ENCODE measurements around the gene EQTN. TPM values are rescaled to one million over a fixed set of nuclear protein-coding genes. Genes with fewer than 3 reads are reported as not detected.
"Not testable (repeated sequence)": the region's sequence is repeated elsewhere in the genome, so short reads cannot be mapped to it uniquely, and the experiment has no call there.

EQTN gene
- total RNA-seq, 4 donors from 2014 or later, result 0.97 to 2.8 TPM; not detected in 2

GRCh38 chr9:27260789-27261516, 36.0 kb downstream of the EQTN start:
- intact Hi-C loops (cut with DNase I; ENCODE audit: low total_unique reads), result no loop called here
- Histone ChIP-seq H3K27ac (no peak overlapping the region), H3K27me3 (no peaks in the 10 kb centered on the region), H3K9me3 (no peaks in the 10 kb centered on the region), H3K36me3 (no peaks in the 10 kb centered on the region), H3K4me3 (no peak overlapping the region), H3K4me1 (no peaks in the 10 kb centered on the region)
- DNase-seq, result no peak
- TF ChIP-seq CTCF (IDR thresholded peaks at IDR 0.05), result no peak
- TF ChIP-seq POLR2A (IDR thresholded peaks at IDR 0.05), result no peak

- H3K4me1 ChIP-seq, result no peaks in the 10 kb centered on the region
- intact Hi-C loops (cut with DNase I; ENCODE audit: low total_unique reads), result no loop called here
- no peak overlapping the region for H3K27ac ChIP-seq
- H3K36me3 ChIP-seq, result no peaks in the 10 kb centered on the region
- TF ChIP-seq POLR2A (IDR thresholded peaks at IDR 0.05) (no peak), CTCF (IDR thresholded peaks at IDR 0.05) (no peak)
- no peaks in the 10 kb centered on the region for H3K27me3 ChIP-seq
- H3K4me3 ChIP-seq, result no peak overlapping the region
- DNase-seq, result no peak
- H3K9me3 ChIP-seq, result no peaks in the 10 kb centered on the region
These were observed 38.3 kb downstream of the EQTN start for GRCh38 chr9:27258662-27259061.

- DNase-seq, result no peak
- H3K4me3 ChIP-seq, result no peak overlapping the region
- no peaks in the 10 kb centered on the region for H3K4me1 ChIP-seq
- H3K27ac ChIP-seq, result no peak overlapping the region
- intact Hi-C loops (cut with DNase I; ENCODE audit: low total_unique reads), result no loop called here
- no peaks in the 10 kb centered on the region for H3K36me3 ChIP-seq
- H3K9me3 ChIP-seq, result no peaks in the 10 kb centered on the region
- no peaks in the 10 kb centered on the region for H3K27me3 ChIP-seq
- TF ChIP-seq POLR2A (IDR thresholded peaks at IDR 0.05) (no peak), CTCF (IDR thresholded peaks at IDR 0.05) (no peak)
These were observed 48.2 kb downstream of the EQTN start for GRCh38 chr9:27248702-27249101.

GRCh38 chr9:27247756-27248155, 49.2 kb downstream of the EQTN start:
- Histone ChIP-seq H3K27me3 (no peaks in the 10 kb centered on the region), H3K36me3 (no peaks in the 10 kb centered on the region), H3K9me3 (no peaks in the 10 kb centered on the region), H3K4me1 (no peaks in the 10 kb centered on the region), H3K27ac (no peak overlapping the region), H3K4me3 (no peak overlapping the region)
- DNase-seq, result no peak
- TF ChIP-seq POLR2A (IDR thresholded peaks at IDR 0.05), result no peak
- no peak for TF ChIP-seq CTCF (IDR thresholded peaks at IDR 0.05)
- intact Hi-C loops (cut with DNase I; ENCODE audit: low total_unique reads), result no loop called here

- H3K27ac ChIP-seq; H3K36me3 ChIP-seq; H3K27me3 ChIP-seq; H3K4me3 ChIP-seq; DNase-seq; H3K9me3 ChIP-seq; intact Hi-C loops (cut with DNase I; ENCODE audit: low total_unique reads); H3K4me1 ChIP-seq: not testable (repeated sequence)
These were observed 57.3 kb downstream of the EQTN start for GRCh38 chr9:27239648-27240047.

Other genes starting within 250 kb of the EQTN start
- gene TEK, start 187.9 kb downstream of the EQTN start, total RNA-seq, result 10 to 100 TPM; 13.5 to 61.3 (median 34.2) TPM
- gene IFNK, start 227.1 kb upstream of the EQTN start, total RNA-seq, result not detected
- gene MOB3B, start 232.7 kb upstream of the EQTN start, total RNA-seq, result 10 to 100 TPM in 2 of 4 donors, 1 to 10 TPM in 2; 2.0 to 34.4 (median 12.6) TPM